ENCODE data around the gene ALDH3B1. TPM values are rescaled to one million over a fixed set of nuclear protein-coding genes. Genes with fewer than 3 reads are reported as not detected.
A peak's percentile ranks its signal among the peaks of the same experiment; 100 is the strongest.

The ALDH3B1 gene
- total and polyA plus RNA-seq, 2 donors from 2014 or later: 20.9 to 42.7 TPM

DNA sequence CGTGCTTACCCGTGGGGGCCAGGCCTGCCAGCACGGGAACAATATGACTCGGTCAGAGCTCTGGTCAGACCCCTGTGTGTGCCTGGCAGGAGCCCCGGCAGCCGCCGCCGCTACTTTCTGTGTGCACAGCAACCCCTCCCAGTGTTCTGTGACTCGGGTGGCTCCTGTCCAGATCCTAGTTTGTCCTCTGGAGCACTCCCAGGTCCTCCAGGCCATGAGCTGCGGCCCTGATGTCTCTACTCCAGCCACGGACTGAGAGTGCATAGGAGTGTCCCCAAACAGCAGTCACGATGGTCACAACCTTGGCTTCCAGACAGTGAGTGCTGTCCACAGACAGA lies 23.6 kb downstream of the ALDH3B1 start:
- Histone ChIP-seq H3K9me3 (ENCODE audit: control insufficient read depth in 2 of 3, insufficient read depth in 1 of 3, low read length in 3 of 3) (no peaks in the 10 kb centered on the region), H3K27ac (ENCODE audit: low read depth in 2 of 2, low read length in 2 of 2) (no peak overlapping the region), H3K4me3 (ENCODE audit: low read length in 3 of 3) (no peak overlapping the region), H3K9ac (ENCODE audit: low read length in 3 of 3) (no peak overlapping the region), H3K27me3 (ENCODE audit: control insufficient read depth, insufficient read depth, low read length) (no peaks in the 10 kb centered on the region), H3K36me3 (ENCODE audit: control insufficient read depth in 2 of 3, insufficient read depth in 3 of 3, low read length in 3 of 3) (peaks cover 0 to 7% (median 3%) of the 10 kb centered on the region in 3 donors), H3K4me1 (ENCODE audit: control insufficient read depth in 2 of 3, insufficient read depth in 2 of 3, low read depth in 1 of 3, low read length in 3 of 3) (peaks cover 0 to 43% (median 20%) of the 10 kb centered on the region in 3 donors)
- DNase-seq (no peak), FAIRE-seq (no peak)
- intact Hi-C loops (cut with DNase I): no loop called here
- TF ChIP-seq, protein P1, sequence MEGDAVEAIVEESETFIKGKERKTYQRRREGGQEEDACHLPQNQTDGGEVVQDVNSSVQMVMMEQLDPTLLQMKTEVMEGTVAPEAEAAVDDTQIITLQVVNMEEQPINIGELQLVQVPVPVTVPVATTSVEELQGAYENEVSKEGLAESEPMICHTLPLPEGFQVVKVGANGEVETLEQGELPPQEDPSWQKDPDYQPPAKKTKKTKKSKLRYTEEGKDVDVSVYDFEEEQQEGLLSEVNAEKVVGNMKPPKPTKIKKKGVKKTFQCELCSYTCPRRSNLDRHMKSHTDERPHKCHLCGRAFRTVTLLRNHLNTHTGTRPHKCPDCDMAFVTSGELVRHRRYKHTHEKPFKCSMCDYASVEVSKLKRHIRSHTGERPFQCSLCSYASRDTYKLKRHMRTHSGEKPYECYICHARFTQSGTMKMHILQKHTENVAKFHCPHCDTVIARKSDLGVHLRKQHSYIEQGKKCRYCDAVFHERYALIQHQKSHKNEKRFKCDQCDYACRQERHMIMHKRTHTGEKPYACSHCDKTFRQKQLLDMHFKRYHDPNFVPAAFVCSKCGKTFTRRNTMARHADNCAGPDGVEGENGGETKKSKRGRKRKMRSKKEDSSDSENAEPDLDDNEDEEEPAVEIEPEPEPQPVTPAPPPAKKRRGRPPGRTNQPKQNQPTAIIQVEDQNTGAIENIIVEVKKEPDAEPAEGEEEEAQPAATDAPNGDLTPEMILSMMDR (IDR thresholded peaks at IDR 0.05; ENCODE audit: borderline replicate concordance, extremely low read depth, insufficient read depth): no peak

DNA sequence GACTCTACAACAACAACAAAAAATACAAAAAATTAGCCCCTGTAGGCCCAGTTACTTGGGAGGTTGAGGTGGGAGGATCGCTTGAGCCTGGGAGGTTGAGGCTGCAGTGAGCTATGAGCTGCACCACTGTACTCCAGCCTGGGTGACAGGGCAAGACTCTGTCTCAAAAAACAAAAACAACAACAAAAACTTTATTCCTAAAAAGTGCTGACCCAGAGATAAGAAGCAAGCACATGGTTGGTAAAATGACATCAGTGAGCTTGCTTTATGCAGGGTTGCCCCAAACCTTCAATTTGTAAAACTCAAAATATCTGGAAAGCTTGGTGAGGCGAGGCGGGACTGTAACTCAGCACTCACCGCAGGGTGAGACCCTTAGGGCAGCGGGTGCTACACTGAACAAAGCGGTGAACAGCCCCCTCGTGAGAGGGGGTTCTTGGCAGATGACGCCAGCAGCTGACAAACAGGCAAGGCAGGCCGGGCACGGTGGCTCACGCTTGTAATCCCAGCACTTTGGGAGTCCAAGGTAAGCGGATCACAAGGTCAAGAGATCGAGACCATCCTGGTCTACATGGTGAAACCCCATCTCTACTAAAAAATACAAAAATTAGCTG lies 25.2 kb downstream of the ALDH3B1 start:
- no peaks in the 10 kb centered on the region for H3K27me3 ChIP-seq (ENCODE audit: control insufficient read depth, insufficient read depth, low read length)
- no peak overlapping the region for H3K9ac ChIP-seq (ENCODE audit: low read length in 3 of 3)
- no peak overlapping the region for H3K4me3 ChIP-seq (ENCODE audit: low read length in 3 of 3)
- peaks cover 0 to 7% (median 3%) of the 10 kb centered on the region in 3 donors for H3K36me3 ChIP-seq (ENCODE audit: control insufficient read depth in 2 of 3, insufficient read depth in 3 of 3, low read length in 3 of 3)
- intact Hi-C loops (cut with DNase I): no loop called here
- DNase-seq: peak in 1 of 5 donors; percentile 59
- H3K9me3 ChIP-seq (ENCODE audit: control insufficient read depth in 2 of 3, insufficient read depth in 1 of 3, low read length in 3 of 3): no peaks in the 10 kb centered on the region
- H3K27ac ChIP-seq (ENCODE audit: low read depth in 2 of 2, low read length in 2 of 2): no peak overlapping the region
- peaks cover 0 to 48% (median 16%) of the 10 kb centered on the region in 3 donors for H3K4me1 ChIP-seq (ENCODE audit: control insufficient read depth in 2 of 3, insufficient read depth in 2 of 3, low read depth in 1 of 3, low read length in 3 of 3)
- TF ChIP-seq, protein P1 (IDR thresholded peaks at IDR 0.05; ENCODE audit: borderline replicate concordance, extremely low read depth, insufficient read depth): no peak
- no peak for FAIRE-seq

DNA sequence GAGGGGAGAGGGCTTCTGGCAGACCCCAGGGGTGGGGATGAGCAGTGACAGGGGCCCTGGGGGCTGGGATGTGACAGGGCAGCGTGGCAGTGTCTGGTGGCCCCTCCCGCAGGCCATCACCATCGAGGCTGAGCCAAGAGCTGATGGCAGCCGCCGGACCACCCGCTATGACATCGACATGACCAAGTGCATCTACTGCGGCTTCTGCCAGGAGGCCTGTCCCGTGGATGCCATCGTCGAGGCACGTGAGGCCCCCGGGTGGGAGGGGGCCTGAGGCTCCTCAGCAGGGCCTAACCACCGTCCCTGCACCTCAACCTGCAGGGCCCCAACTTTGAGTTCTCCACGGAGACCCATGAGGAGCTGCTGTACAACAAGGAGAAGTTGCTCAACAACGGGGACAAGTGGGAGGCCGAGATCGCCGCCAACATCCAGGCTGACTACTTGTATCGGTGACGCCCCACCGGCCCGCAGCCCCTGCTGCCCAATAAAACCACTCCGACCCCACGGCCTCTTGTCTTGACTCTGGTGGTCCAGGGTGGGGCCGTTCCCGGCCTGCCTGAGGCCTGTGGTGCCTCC lies 26.1 kb downstream of the ALDH3B1 start:
- intact Hi-C loops (cut with DNase I): no loop called here
- DNase-seq: peak in 1 of 5 donors; percentile 78

More for the DNA sequence above, 26.1 kb downstream of the ALDH3B1 start:
- H3K4me3 ChIP-seq (ENCODE audit: low read length in 3 of 3): no peak overlapping the region
- H3K27ac ChIP-seq (ENCODE audit: low read depth in 2 of 2, low read length in 2 of 2): peak overlapping the region; percentile 66 to 79
- FAIRE-seq: no peak
- peaks cover 0 to 48% (median 16%) of the 10 kb centered on the region in 3 donors for H3K4me1 ChIP-seq (ENCODE audit: control insufficient read depth in 2 of 3, insufficient read depth in 2 of 3, low read depth in 1 of 3, low read length in 3 of 3)
- H3K27me3 ChIP-seq (ENCODE audit: control insufficient read depth, insufficient read depth, low read length): no peaks in the 10 kb centered on the region
- TF ChIP-seq, protein P1 (IDR thresholded peaks at IDR 0.05; ENCODE audit: borderline replicate concordance, extremely low read depth, insufficient read depth): no peak
- peaks cover 0 to 7% (median 3%) of the 10 kb centered on the region in 3 donors for H3K36me3 ChIP-seq (ENCODE audit: control insufficient read depth in 2 of 3, insufficient read depth in 3 of 3, low read length in 3 of 3)
- no peak overlapping the region for H3K9ac ChIP-seq (ENCODE audit: low read length in 3 of 3)
- H3K9me3 ChIP-seq (ENCODE audit: control insufficient read depth in 2 of 3, insufficient read depth in 1 of 3, low read length in 3 of 3): no peaks in the 10 kb centered on the region
